Endothelial cell of umbilical vein (primary cell): Measurements from ENCODE around the gene BCAS4. TPM values are rescaled to one million over a fixed set of nuclear protein-coding genes. Genes with fewer than 3 reads are reported as not detected.

Experiments
- BruUV-seq: library from RNA; stranded (reverse); fragments of 400-500 nt; replicated peaks from 2 replicates; lab custom pipeline; 2021; lab: Mats Ljungman, UMichigan
- CTCF ChIA-PET: fragments of 300-600, 350-600 bp; sonication (Branson Sonifier 250); formaldehyde crosslinking; loops from one replicate; lab custom pipeline; 2021; ENCODE audit warnings: antibody characterized with exemption, inconsistent platforms; lab: Charles Lee
- POLR2A ChIA-PET: fragments of 300-600, 350-600 bp; sonication (Branson Sonifier 250); formaldehyde crosslinking; loops from one replicate; lab custom pipeline; 2021; ENCODE audit warnings: antibody characterized with exemption, inconsistent platforms; lab: Charles Lee
- DNase-seq: peaks from one replicate; pipeline ENCODE4 v3.0.0-alpha.2; 2011; ENCODE audit warnings: low read depth, low spot score
- FAIRE-seq: peaks from 2 replicates; lab custom pipeline; 2011; peaks lifted over from hg19 to GRCh38; lab: Jason Lieb, UNC
- H2AFZ ChIP-seq: 2 replicates; pipeline ENCODE4 v1.6.0; 2012; ENCODE audit warnings: low read depth, low read length, control low read depth, inconsistent platforms
- H3K27ac ChIP-seq: 2 replicates; pipeline ENCODE4 v1.5.1; 2011; ENCODE audit warnings: low read depth, mild to moderate bottlenecking, control low read depth, low read length, moderate library complexity; ENCODE audit not compliant: insufficient read depth
- H3K27me3 ChIP-seq, 2 experiments: 2 replicates each; pipeline versions ENCODE4 v1.6.0 to v1.6.1; 2011; ENCODE audit warnings: low read length in 2 of 2, mixed read lengths in 1 of 2; ENCODE audit not compliant: control insufficient read depth in 2 of 2, insufficient read depth in 2 of 2
- H3K36me3 ChIP-seq, 2 experiments: 2 replicates in 1 of 2; 3 replicates in 1 of 2; pipeline ENCODE4 v1.5.1; 2011; ENCODE audit warnings: low read length in 2 of 2, mild to moderate bottlenecking in 1 of 2, moderate library complexity in 1 of 2; ENCODE audit not compliant: control insufficient read depth in 2 of 2, insufficient read depth in 2 of 2; ENCODE audit errors: extremely low read depth in 1 of 2
- H3K4me1 ChIP-seq: 3 replicates; pipeline ENCODE4 v1.5.1; 2011; ENCODE audit warnings: mild to moderate bottlenecking, low read length; ENCODE audit not compliant: control insufficient read depth, insufficient read depth; ENCODE audit errors: extremely low read depth
- H3K4me2 ChIP-seq: 2 replicates; pipeline ENCODE4 v1.6.1; 2011; ENCODE audit warnings: low read length, control low read depth, mixed read lengths; ENCODE audit not compliant: insufficient read depth
- H3K4me3 ChIP-seq, 3 experiments: fragments of 200-600 bp in 1 of 3; sonication (generic), shearing (Covaris generic) in 1 of 3; replicated peaks in 1 of 3; 2 replicates each; pipeline ENCODE4 v1.5.1; 2011 to 2016; ENCODE audit warnings: control low read depth in 3 of 3, low read length in 3 of 3, mild to moderate bottlenecking in 2 of 3, inconsistent platforms in 1 of 3, low read depth in 1 of 3, moderate library complexity in 1 of 3; ENCODE audit not compliant: insufficient read depth in 1 of 3
- H3K79me2 ChIP-seq: 2 replicates; pipeline ENCODE4 v1.6.0; 2012; ENCODE audit warnings: low read length, inconsistent platforms; ENCODE audit not compliant: control insufficient read depth, insufficient read depth
- H3K9ac ChIP-seq: replicated peaks from 2 replicates; pipeline ENCODE3; 2011; ENCODE audit warnings: low read length, control low read depth; ENCODE audit not compliant: insufficient read depth; ENCODE audit errors: extremely low read depth
- H3K9me1 ChIP-seq: replicated peaks from 3 replicates; pipeline ENCODE4 v1.6.0; 2011; ENCODE audit warnings: mild to moderate bottlenecking, low read length; ENCODE audit not compliant: control insufficient read depth, insufficient read depth; ENCODE audit errors: extremely low read depth
- H3K9me3 ChIP-seq: replicated peaks from 2 replicates; pipeline ENCODE4 v1.5.1; 2012; ENCODE audit warnings: low read length, inconsistent platforms; ENCODE audit not compliant: control insufficient read depth, insufficient read depth
- H4K20me1 ChIP-seq: replicated peaks from 2 replicates; pipeline ENCODE3; 2011; ENCODE audit warnings: mild to moderate bottlenecking, low read length; ENCODE audit not compliant: control insufficient read depth, insufficient read depth; ENCODE audit errors: extremely low read depth
- FOS ChIP-seq: IDR thresholded peaks from 2 replicates; pipeline ENCODE4 v1.6.1; 2011; ENCODE audit warnings: mild to moderate bottlenecking, low read length, moderate library complexity, borderline replicate concordance; ENCODE audit not compliant: insufficient read depth
- GATA2 ChIP-seq: IDR thresholded peaks from 2 replicates; pipeline ENCODE4 v1.7.0; 2011; ENCODE audit warnings: low read depth, mild to moderate bottlenecking, moderate library complexity, mixed read lengths, low read length; ENCODE audit not compliant: insufficient read length, insufficient read depth
- JUN ChIP-seq: IDR thresholded peaks from 2 replicates; pipeline ENCODE4 v1.6.1; 2011; ENCODE audit warnings: borderline replicate concordance, low read depth; ENCODE audit not compliant: insufficient read length, insufficient read depth
- MYC ChIP-seq: IDR thresholded peaks from one replicate; pipeline ENCODE4 v1.6.1; 2011; ENCODE audit warnings: mild to moderate bottlenecking, low read depth, low read length
- POLR2A ChIP-seq: IDR thresholded peaks from 2 replicates; pipeline ENCODE4 v1.6.1; 2012; ENCODE audit warnings: low read depth, mild to moderate bottlenecking, control low read depth, low read length
- dilution Hi-C: fragments of 300-500 bp; cut with MboI; formaldehyde crosslinking; loops from one replicate; pipeline ENCODE4 v1.15.0; 2019; ENCODE audit warnings: low sequenced_read_pairs; ENCODE audit not compliant: extremely low pct_ligation_motif_present
- intact Hi-C: fragments of 100-400 bp; cut with micrococcal nuclease; formaldehyde crosslinking; loops from one replicate; pipeline ENCODE4 v1.10.0; 2022
- polyA plus RNA-seq, 4 experiments: library from polyadenylated mRNA; depleted of rRNA in 3 of 4; stranded (reverse) in 3 of 4; unstranded in 1 of 4; fragments of >200 nt; gene quantifications; 2 replicates each; pipeline versions ENCODE4 v1.2.1 to v1.2.3, GENCODE V29; 2011 to 2012; ENCODE audit warnings: missing spikeins in 1 of 4
- total RNA-seq: library from RNA; stranded (reverse); gene quantifications from 2 replicates; pipeline ENCODE4 v1.2.3, GENCODE V29; 2021
- TF ChIP-seq, protein P1 (sequence below), 2 donors: IDR thresholded peaks; 1 replicate in 1 of 2; 2 replicates in 1 of 2; pipeline ENCODE4 v1.5.1; 2011; ENCODE audit warnings: low read length in 2 of 2, mild to moderate bottlenecking in 2 of 2, moderate library complexity in 2 of 2, control low read depth in 1 of 2, inconsistent platforms in 1 of 2, low read depth in 1 of 2; ENCODE audit not compliant: insufficient read depth in 1 of 2; ENCODE audit errors: extremely low read depth in 1 of 2

BCAS4 gene
- total and polyA plus RNA-seq, 2 donors (not counting 3 experiments of a cell fraction or from before 2014, with no cell fraction given) = 1.0 to 1.5 TPM

- CTCF ChIA-PET = interaction anchor here (1.6 kb wide), 1 partner anchor 10 kb away, joined by 5 read pairs; no protein-coding TSS in a partner anchor
- no TSS peak for BruUV-seq
These were observed 22.3 kb upstream of the BCAS4 start for GRCh38 chr20:50772420-50773185.

More at GRCh38 chr20:50772420-50773185, 22.3 kb upstream of the BCAS4 start:
- no peak overlapping the region for H3K9ac ChIP-seq
- no peak overlapping the region for H3K27ac ChIP-seq
- no peak overlapping the region for H3K4me2 ChIP-seq
- H4K20me1 ChIP-seq = no peaks in the 10 kb centered on the region
- H3K9me3 ChIP-seq = no peaks in the 10 kb centered on the region
- intact Hi-C loops (no loop called here), dilution Hi-C loops (no loop called here)
- no peaks in the 10 kb centered on the region for H3K79me2 ChIP-seq
- POLR2A ChIA-PET = no interaction called here
- no peaks in the 10 kb centered on the region for H3K9me1 ChIP-seq
- no peak for TF ChIP-seq JUN
- TF ChIP-seq GATA2 = no peak
- TF ChIP-seq, protein P1, sequence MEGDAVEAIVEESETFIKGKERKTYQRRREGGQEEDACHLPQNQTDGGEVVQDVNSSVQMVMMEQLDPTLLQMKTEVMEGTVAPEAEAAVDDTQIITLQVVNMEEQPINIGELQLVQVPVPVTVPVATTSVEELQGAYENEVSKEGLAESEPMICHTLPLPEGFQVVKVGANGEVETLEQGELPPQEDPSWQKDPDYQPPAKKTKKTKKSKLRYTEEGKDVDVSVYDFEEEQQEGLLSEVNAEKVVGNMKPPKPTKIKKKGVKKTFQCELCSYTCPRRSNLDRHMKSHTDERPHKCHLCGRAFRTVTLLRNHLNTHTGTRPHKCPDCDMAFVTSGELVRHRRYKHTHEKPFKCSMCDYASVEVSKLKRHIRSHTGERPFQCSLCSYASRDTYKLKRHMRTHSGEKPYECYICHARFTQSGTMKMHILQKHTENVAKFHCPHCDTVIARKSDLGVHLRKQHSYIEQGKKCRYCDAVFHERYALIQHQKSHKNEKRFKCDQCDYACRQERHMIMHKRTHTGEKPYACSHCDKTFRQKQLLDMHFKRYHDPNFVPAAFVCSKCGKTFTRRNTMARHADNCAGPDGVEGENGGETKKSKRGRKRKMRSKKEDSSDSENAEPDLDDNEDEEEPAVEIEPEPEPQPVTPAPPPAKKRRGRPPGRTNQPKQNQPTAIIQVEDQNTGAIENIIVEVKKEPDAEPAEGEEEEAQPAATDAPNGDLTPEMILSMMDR (IDR thresholded peaks at IDR 0.05; ENCODE audit: extremely low read depth in 1 of 2, insufficient read depth in 1 of 2, low read depth in 1 of 2, low read length in 2 of 2) = no peak
- TF ChIP-seq POLR2A = no peak
- TF ChIP-seq FOS = no peak
- TF ChIP-seq MYC = no peak
- no peaks in the 10 kb centered on the region for H3K4me1 ChIP-seq
- DNase-seq (no peak), FAIRE-seq (no peak)
- no peaks in the 10 kb centered on the region for H3K36me3 ChIP-seq
- H3K27me3 ChIP-seq = peaks cover 0 to 3% of the 10 kb centered on the region in 2 experiments
- H3K4me3 ChIP-seq = no peak overlapping the region
- H2AFZ ChIP-seq = no peak overlapping the region
